ENCODE data around the gene KDM2B.

KDM2B gene

GRCh38 chr12:121443193-121443870 is 137.5 kb downstream of the KDM2B start:
- no peak for TF ChIP-seq EZH2 (IDR thresholded peaks at IDR 0.05)
- peak; percentile 33 for TF ChIP-seq FOXP2 (optimal IDR thresholded peaks at IDR 0.05; ENCODE audit: control extremely low read depth, extremely low read length, insufficient read depth)
- TF ChIP-seq POLR2AphosphoS5 (IDR thresholded peaks at IDR 0.05; ENCODE audit: borderline replicate concordance, low read depth, low read length), result no peak
- no peak overlapping the region for H3K9ac ChIP-seq (ENCODE audit: insufficient read length)
- DNase-seq (ENCODE audit: low read depth, low spot score), result no peak
- H3K27ac ChIP-seq, result no peak overlapping the region
- peaks cover 50% of the 10 kb centered on the region for H3K36me3 ChIP-seq (ENCODE audit: insufficient read depth, low read length)
- no peak overlapping the region for H3K4me3 ChIP-seq
- H3K9me3 ChIP-seq (ENCODE audit: low read depth, low read length), result no peaks in the 10 kb centered on the region

- Histone ChIP-seq H3K27ac (no peak overlapping the region), H3K9ac (ENCODE audit: insufficient read length) (no peak overlapping the region), H3K9me3 (ENCODE audit: low read depth, low read length) (no peaks in the 10 kb centered on the region), H3K4me3 (no peak overlapping the region), H3K36me3 (ENCODE audit: insufficient read depth, low read length) (peaks cover 56% of the 10 kb centered on the region)
- no peak for TF ChIP-seq FOXP2 (optimal IDR thresholded peaks at IDR 0.05; ENCODE audit: control extremely low read depth, extremely low read length, insufficient read depth)
- no peak for TF ChIP-seq EZH2 (IDR thresholded peaks at IDR 0.05)
- no peak for TF ChIP-seq POLR2AphosphoS5 (IDR thresholded peaks at IDR 0.05; ENCODE audit: borderline replicate concordance, low read depth, low read length)
- DNase-seq (ENCODE audit: low read depth, low spot score), result no peak
These were observed 138.5 kb downstream of the KDM2B start for GRCh38 chr12:121442028-121442948.

GRCh38 chr12:121441555-121441954 is 139.3 kb downstream of the KDM2B start:
- no peak for DNase-seq (ENCODE audit: low read depth, low spot score)
- Histone ChIP-seq H3K36me3 (ENCODE audit: insufficient read depth, low read length) (peaks cover 59% of the 10 kb centered on the region), H3K9ac (ENCODE audit: insufficient read length) (no peak overlapping the region), H3K27ac (no peak overlapping the region), H3K4me3 (no peak overlapping the region), H3K9me3 (ENCODE audit: low read depth, low read length) (no peaks in the 10 kb centered on the region)
- no peak for TF ChIP-seq POLR2AphosphoS5 (IDR thresholded peaks at IDR 0.05; ENCODE audit: borderline replicate concordance, low read depth, low read length)
- no peak for TF ChIP-seq EZH2 (IDR thresholded peaks at IDR 0.05)
- no peak for TF ChIP-seq FOXP2 (optimal IDR thresholded peaks at IDR 0.05; ENCODE audit: control extremely low read depth, extremely low read length, insufficient read depth)

- DNase-seq (ENCODE audit: low read depth, low spot score), result no peak
- TF ChIP-seq POLR2AphosphoS5 (IDR thresholded peaks at IDR 0.05; ENCODE audit: borderline replicate concordance, low read depth, low read length), result no peak
- no peak for TF ChIP-seq FOXP2 (optimal IDR thresholded peaks at IDR 0.05; ENCODE audit: control extremely low read depth, extremely low read length, insufficient read depth)
- TF ChIP-seq EZH2 (IDR thresholded peaks at IDR 0.05), result no peak
- Histone ChIP-seq H3K9ac (ENCODE audit: insufficient read length) (no peak overlapping the region), H3K9me3 (ENCODE audit: low read depth, low read length) (no peaks in the 10 kb centered on the region), H3K36me3 (ENCODE audit: insufficient read depth, low read length) (peaks cover 66% of the 10 kb centered on the region), H3K4me3 (no peak overlapping the region), H3K27ac (no peak overlapping the region)
These were observed 140.1 kb downstream of the KDM2B start for GRCh38 chr12:121440768-121441167.

- no peak overlapping the region for H3K27ac ChIP-seq
- no peak for DNase-seq (ENCODE audit: low read depth, low spot score)
- no peaks in the 10 kb centered on the region for H3K9me3 ChIP-seq (ENCODE audit: low read depth, low read length)
- H3K36me3 ChIP-seq (ENCODE audit: insufficient read depth, low read length), result peaks cover 70% of the 10 kb centered on the region
- H3K9ac ChIP-seq (ENCODE audit: insufficient read length), result no peak overlapping the region
- TF ChIP-seq EZH2 (IDR thresholded peaks at IDR 0.05) (no peak), POLR2AphosphoS5 (IDR thresholded peaks at IDR 0.05; ENCODE audit: borderline replicate concordance, low read depth, low read length) (no peak), FOXP2 (optimal IDR thresholded peaks at IDR 0.05; ENCODE audit: control extremely low read depth, extremely low read length, insufficient read depth) (no peak)
- no peak overlapping the region for H3K4me3 ChIP-seq
These were observed 141.1 kb downstream of the KDM2B start for GRCh38 chr12:121439715-121440114.

- Histone ChIP-seq H3K9me3 (ENCODE audit: low read depth, low read length) (no peaks in the 10 kb centered on the region), H3K27ac (no peak overlapping the region), H3K36me3 (ENCODE audit: insufficient read depth, low read length) (peaks cover 70% of the 10 kb centered on the region), H3K9ac (ENCODE audit: insufficient read length) (no peak overlapping the region), H3K4me3 (no peak overlapping the region)
- no peak for DNase-seq (ENCODE audit: low read depth, low spot score)
- TF ChIP-seq FOXP2 (optimal IDR thresholded peaks at IDR 0.05; ENCODE audit: control extremely low read depth, extremely low read length, insufficient read depth) (no peak), POLR2AphosphoS5 (IDR thresholded peaks at IDR 0.05; ENCODE audit: borderline replicate concordance, low read depth, low read length) (no peak), EZH2 (IDR thresholded peaks at IDR 0.05) (no peak)
These were observed 141.9 kb downstream of the KDM2B start for GRCh38 chr12:121438905-121439304.

GRCh38 chr12:121436706-121437105 is 144.1 kb downstream of the KDM2B start:
- Histone ChIP-seq H3K9ac (ENCODE audit: insufficient read length) (no peak overlapping the region), H3K9me3 (ENCODE audit: low read depth, low read length) (no peaks in the 10 kb centered on the region), H3K36me3 (ENCODE audit: insufficient read depth, low read length) (peaks cover 73% of the 10 kb centered on the region), H3K4me3 (no peak overlapping the region), H3K27ac (no peak overlapping the region)
- TF ChIP-seq POLR2AphosphoS5 (IDR thresholded peaks at IDR 0.05; ENCODE audit: borderline replicate concordance, low read depth, low read length), result no peak
- TF ChIP-seq FOXP2 (optimal IDR thresholded peaks at IDR 0.05; ENCODE audit: control extremely low read depth, extremely low read length, insufficient read depth), result no peak
- no peak for TF ChIP-seq EZH2 (IDR thresholded peaks at IDR 0.05)
- no peak for DNase-seq (ENCODE audit: low read depth, low spot score)

- no peak overlapping the region for H3K27ac ChIP-seq
- no peak for TF ChIP-seq EZH2 (IDR thresholded peaks at IDR 0.05)
- TF ChIP-seq FOXP2 (optimal IDR thresholded peaks at IDR 0.05; ENCODE audit: control extremely low read depth, extremely low read length, insufficient read depth), result no peak
- TF ChIP-seq POLR2AphosphoS5 (IDR thresholded peaks at IDR 0.05; ENCODE audit: borderline replicate concordance, low read depth, low read length), result no peak
- H3K36me3 ChIP-seq (ENCODE audit: insufficient read depth, low read length), result peaks cover 75% of the 10 kb centered on the region
- no peak overlapping the region for H3K4me3 ChIP-seq
- H3K9ac ChIP-seq (ENCODE audit: insufficient read length), result no peak overlapping the region
- no peaks in the 10 kb centered on the region for H3K9me3 ChIP-seq (ENCODE audit: low read depth, low read length)
- no peak for DNase-seq (ENCODE audit: low read depth, low spot score)
These were observed 147.9 kb downstream of the KDM2B start for GRCh38 chr12:121432740-121433480.

Data from SK-N-MC (cell line).